Amniotic epithelial cell (primary cell): ENCODE measurements around the gene AEBP1.
"Not testable (repeated sequence)": the region's sequence is repeated elsewhere in the genome, so short reads cannot be mapped to it uniquely, and the experiment has no call there.

Source experiments
- DNase-seq: peaks from one replicate; pipeline ENCODE4 v3.0.0-alpha.2; 2010; ENCODE audit warnings: low read depth

The AEBP1 gene

GRCh38 chr7:44119829-44120380, 15.8 kb downstream of the AEBP1 start:
- no peak for DNase-seq

- DNase-seq = no peak
Measured at GRCh38 chr7:44120395-44120794, 16.2 kb downstream of the AEBP1 start.

DNA sequence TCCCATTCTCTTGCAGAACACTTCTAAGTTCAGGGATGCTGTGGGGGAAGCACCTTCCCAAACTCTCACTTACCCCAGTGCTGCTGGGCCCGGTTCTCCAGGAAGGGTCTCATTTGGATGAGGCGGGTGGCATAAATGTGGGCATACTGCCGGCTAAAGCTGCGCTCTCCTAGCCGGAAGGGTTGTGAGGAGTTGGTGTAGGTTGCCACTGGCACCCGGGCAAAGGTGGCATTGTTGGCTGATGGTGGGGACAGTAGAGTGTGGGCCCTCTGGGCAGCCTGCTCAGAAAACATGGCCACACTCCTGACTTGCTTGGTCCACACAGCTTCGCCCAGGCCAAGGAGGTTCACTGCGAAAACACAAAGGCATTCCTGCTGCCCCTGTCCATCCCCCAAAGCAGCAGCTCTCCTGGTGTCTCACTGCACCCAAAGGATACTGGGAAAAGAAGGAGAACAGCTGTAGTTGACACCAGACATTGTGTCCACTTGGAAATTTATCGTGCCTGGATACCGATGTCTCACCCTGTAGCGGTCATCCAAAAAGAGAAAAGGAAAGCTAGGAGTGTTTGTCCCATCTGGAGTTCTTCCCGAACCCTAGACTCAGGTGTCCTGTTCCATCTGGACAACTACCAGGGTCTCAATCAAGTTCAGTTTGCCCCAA, 17.7 kb downstream of the AEBP1 start:
- no peak for DNase-seq

DNA sequence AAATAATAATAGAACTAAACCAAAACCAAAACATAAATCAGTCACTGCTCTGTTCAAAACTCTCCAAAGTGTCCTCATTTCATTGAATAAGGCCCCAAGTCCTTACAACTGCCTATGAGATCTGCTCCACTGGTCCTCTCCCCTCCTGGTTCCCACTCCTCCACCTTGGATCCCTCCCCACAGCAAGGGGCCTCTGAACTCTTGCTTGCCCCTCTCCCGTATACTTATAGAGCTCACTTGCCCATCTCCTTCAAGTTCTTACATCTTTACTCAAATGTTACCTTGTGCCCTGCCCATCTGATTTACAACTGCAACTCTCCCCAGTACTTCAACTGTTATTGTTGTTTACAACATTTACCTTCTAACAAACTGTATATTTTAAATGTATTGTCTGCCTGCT, 18.4 kb downstream of the AEBP1 start:
- no peak for DNase-seq

DNA sequence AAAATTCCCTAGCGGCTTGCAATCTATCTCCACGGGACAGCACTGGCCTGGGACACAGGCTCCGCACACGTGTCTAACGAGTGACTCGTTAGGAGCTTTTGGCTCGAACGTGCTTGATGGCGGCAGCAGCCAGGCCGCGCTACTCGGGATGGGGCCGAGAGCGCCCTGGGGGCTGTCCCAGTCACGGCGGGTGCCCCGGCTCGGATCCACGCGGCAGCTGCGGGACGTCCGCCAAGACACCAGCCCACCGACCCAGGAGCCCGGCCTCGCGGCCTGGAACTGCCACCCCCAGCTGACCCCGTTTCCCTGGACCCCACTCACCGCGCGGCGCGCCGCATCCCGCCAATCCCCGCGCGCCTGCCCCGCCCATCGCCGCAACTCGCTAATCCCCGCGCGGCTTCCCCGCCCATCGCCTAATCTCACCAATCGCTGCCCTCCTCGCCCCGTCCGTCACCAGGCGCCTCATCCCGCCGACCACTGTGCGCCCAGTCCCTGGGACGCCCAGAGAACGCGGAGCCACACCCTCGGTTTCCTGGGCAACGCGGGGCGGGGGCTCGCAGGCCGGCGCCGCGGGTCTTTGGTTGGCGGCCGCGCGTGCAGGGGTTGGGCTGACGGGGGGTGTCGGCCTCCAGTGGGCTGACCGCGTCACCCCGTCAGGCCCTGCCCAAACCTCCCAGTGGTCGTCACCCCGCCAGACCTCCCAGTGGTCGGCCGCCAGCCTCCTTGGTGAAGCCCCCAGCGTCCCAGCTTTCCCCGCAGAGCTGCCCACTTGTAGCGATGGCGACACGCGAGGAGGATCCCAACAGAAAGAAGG, 19.3 kb downstream of the AEBP1 start, which contains the start of gene POLD2:
POLD2 (minus strand) TSS at position 359 of the 814 bp plus-strand sequence. CDS start 1,495 bp downstream, outside the sequence.
- peak; percentile 92 for DNase-seq

GRCh38 chr7:44124822-44125202, 20.7 kb downstream of the AEBP1 start:
- no peak for DNase-seq

- DNase-seq = not testable (repeated sequence)
Measured at GRCh38 chr7:44126574-44126973, 22.4 kb downstream of the AEBP1 start.

GRCh38 chr7:44127161-44127560, 23.0 kb downstream of the AEBP1 start:
- no peak for DNase-seq

- no peak for DNase-seq
Measured at GRCh38 chr7:44128721-44129582, 24.8 kb downstream of the AEBP1 start.

- DNase-seq = peak; percentile 78
Measured at GRCh38 chr7:44131173-44132029, 27.3 kb downstream of the AEBP1 start.

GRCh38 chr7:44132039-44132438, 27.9 kb downstream of the AEBP1 start:
- DNase-seq = peak; percentile 93

GRCh38 chr7:44133295-44133694, 29.1 kb downstream of the AEBP1 start:
- no peak for DNase-seq

DNA sequence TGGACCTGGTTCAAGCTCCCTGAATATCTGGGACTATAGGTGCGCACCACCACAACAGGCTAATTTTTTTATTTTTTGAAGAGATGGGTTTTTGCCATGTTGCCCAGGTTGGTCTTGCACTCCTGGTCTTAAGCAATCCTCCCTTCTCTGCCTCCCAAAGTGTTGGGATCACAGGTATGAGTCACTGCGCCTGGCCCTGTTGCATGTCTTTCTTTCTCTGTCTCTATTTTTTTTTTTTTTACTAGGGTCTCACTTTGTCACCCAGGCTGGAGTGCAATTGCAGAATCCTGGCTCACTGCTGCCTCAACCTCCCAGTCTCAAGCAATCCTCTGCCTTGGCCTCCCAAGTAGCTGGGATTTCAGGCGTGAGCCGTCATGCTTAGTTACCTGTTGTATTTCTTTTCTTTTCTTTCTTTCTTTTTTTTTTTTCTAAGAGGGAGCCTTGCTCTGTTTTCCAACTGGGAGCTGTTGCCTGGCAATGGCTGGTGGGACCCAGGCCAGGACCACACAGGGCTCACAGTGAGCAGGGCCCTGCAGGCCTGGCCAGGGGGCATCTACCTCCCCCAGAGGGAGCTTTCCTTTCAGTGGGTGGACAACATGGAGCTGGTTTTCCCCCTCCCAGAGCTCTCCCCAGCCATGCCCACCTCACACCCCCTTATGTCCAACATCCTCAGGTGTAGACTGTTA, 30.9 kb downstream of the AEBP1 start:
- DNase-seq = peak; percentile 37

DNA sequence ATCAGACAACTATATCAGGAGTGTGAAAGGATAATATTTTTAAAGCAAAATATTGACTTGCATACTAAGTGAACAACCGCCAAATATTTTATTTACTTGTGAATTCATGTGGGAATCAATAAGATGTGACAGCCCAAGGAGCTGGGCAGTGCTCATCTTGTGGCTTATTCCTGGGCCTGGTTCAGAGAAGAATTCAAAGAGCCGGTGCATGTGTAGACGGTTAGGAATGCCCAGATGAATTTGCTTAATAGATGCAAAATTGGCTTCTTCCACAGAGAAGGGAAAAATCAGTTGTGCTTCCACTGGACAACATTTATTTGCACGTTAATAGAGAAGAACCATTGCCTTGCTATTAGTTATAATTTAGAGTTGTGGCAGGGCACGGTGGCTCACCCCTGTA, 32.6 kb downstream of the AEBP1 start:
- DNase-seq = no peak

DNA sequence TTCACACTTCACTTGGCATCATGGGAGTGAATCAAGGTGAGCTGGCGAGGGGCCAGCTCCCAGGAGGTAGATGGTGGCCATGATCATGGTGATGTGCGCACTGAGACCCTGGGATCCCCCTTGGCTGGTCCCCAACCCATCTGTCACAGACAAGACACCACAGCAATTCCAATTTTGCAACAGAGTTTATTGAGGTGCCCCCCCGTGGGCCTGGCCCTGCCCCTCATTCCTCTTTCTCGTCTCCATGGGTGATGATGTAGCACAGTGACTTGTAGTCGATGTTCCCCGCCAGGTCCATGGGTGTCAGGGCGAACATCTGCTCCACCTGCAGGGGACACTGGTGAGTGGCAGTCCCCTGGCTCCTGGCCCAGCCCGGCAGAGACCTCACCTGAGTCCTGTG, 34.6 kb downstream of the AEBP1 start:
- DNase-seq = no peak

GRCh38 chr7:44139311-44140010, 35.3 kb downstream of the AEBP1 start:
- DNase-seq = no peak

GRCh38 chr7:44140341-44140740, 36.2 kb downstream of the AEBP1 start:
- no peak for DNase-seq

GRCh38 chr7:44141221-44141850, 37.2 kb downstream of the AEBP1 start, which contains the start of gene MYL7:
Gene MYL7, minus strand, starts transcription at chr7:44141332. Its CDS starts 27 bp downstream, at chr7:44141305.
- DNase-seq = no peak

GRCh38 chr7:44142028-44142427, 37.9 kb downstream of the AEBP1 start:
- no peak for DNase-seq
